OCI-LY1 (cell line): ENCODE data around the gene KLHL9.

Source experiments
- EZH2 ChIP-seq: fragments of 200-600 bp; sonication (generic), shearing (Covaris generic); IDR thresholded peaks from 2 replicates; pipeline ENCODE4 v1.8.0; 2017; ENCODE audit warnings: borderline replicate concordance, mixed run types, mild to moderate bottlenecking, antibody characterized with exemption, low read length, moderate library complexity, mixed read lengths
- TF ChIP-seq, protein P1 (sequence below): fragments of 200-600 bp; sonication (generic), shearing (Covaris generic); IDR thresholded peaks from 2 replicates; pipeline ENCODE4 v1.5.1; 2017; ENCODE audit warnings: mild to moderate bottlenecking, antibody characterized with exemption, low read length, moderate library complexity, mixed read lengths

DNA sequence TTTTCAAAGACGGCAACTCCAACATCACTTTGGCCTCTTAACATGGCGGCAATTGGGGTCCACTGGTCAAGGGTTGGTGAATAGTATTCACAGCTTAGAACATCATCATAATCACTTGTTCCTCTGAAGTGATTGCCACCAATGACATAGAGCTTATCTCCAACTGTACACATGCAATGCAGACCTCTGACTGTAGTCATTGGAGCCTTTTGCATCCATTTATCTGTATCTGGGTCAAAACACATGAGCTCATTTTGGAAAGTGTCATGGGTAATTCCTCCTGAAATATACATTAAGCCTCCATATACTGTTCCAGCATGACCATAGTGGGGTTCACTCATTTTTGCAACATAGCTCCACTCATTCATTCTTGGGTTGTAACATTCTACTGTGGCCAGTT, 2.0 kb downstream of the KLHL9 start:
- TF ChIP-seq, protein P1, sequence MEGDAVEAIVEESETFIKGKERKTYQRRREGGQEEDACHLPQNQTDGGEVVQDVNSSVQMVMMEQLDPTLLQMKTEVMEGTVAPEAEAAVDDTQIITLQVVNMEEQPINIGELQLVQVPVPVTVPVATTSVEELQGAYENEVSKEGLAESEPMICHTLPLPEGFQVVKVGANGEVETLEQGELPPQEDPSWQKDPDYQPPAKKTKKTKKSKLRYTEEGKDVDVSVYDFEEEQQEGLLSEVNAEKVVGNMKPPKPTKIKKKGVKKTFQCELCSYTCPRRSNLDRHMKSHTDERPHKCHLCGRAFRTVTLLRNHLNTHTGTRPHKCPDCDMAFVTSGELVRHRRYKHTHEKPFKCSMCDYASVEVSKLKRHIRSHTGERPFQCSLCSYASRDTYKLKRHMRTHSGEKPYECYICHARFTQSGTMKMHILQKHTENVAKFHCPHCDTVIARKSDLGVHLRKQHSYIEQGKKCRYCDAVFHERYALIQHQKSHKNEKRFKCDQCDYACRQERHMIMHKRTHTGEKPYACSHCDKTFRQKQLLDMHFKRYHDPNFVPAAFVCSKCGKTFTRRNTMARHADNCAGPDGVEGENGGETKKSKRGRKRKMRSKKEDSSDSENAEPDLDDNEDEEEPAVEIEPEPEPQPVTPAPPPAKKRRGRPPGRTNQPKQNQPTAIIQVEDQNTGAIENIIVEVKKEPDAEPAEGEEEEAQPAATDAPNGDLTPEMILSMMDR = no peak
- TF ChIP-seq EZH2 = no peak
